SK-N-SH (cell line): ENCODE results near the gene CASK. TPM values are rescaled to one million over a fixed set of nuclear protein-coding genes. Genes with fewer than 3 reads are reported as not detected.

Experiments used
- CTCF ChIA-PET: fragments of 300-600, 350-600 bp; formaldehyde crosslinking; extraction: SDS; loops from one replicate; lab custom pipeline; 2021; lab: Yijun Ruan, JAX
- POLR2A ChIA-PET: fragments of 350-600 bp; sonication (Branson Sonifier 250); formaldehyde crosslinking; extraction: SDS; loops from one replicate; lab custom pipeline; 2020; ENCODE audit warnings: antibody characterized with exemption, inconsistent platforms; lab: Yijun Ruan, JAX
- DNase-seq: peaks from one replicate; pipeline ENCODE4 v3.0.0; 2012
- H2AFZ ChIP-seq: fragments of 200-600 bp; sonication (generic); 2 replicates; pipeline ENCODE4 v1.8.1; 2016; ENCODE audit warnings: antibody characterized with exemption, mild to moderate bottlenecking, low read depth
- H3F3A ChIP-seq: fragments of 200-600 bp; sonication (generic); replicated peaks from 2 replicates; pipeline ENCODE3; 2016; ENCODE audit warnings: antibody characterized with exemption, mild to moderate bottlenecking; ENCODE audit not compliant: insufficient read depth
- H3K27ac ChIP-seq, 2 experiments: fragments of 200-500 bp in 1 of 2; fragments of 200-600 bp in 1 of 2; sonication (Bioruptor generic) in 1 of 2; sonication (generic), shearing (Covaris generic) in 1 of 2; 2 replicates each; pipeline versions ENCODE4 v1.5.1 to v1.6.1; 2014 to 2016; ENCODE audit warnings: low read depth in 2 of 2, inconsistent platforms in 1 of 2, low read length in 1 of 2, mild to moderate bottlenecking in 1 of 2, mixed read lengths in 1 of 2
- H3K27me3 ChIP-seq: fragments of 200-600 bp; sonication (generic), shearing (Covaris generic); 2 replicates; pipeline ENCODE4 v1.6.1; 2016; ENCODE audit warnings: mixed run types; ENCODE audit not compliant: insufficient read depth
- H3K36me3 ChIP-seq, 2 experiments: fragments of 200-500 bp in 1 of 2; fragments of 200-600 bp in 1 of 2; sonication (Bioruptor generic) in 1 of 2; sonication (generic) in 1 of 2; replicated peaks in 1 of 2; 2 replicates each; pipeline versions ENCODE3 to v1.5.1; 2014 to 2016; ENCODE audit warnings: low read length in 1 of 2, mild to moderate bottlenecking in 1 of 2; ENCODE audit not compliant: insufficient read depth in 2 of 2, control insufficient read depth in 1 of 2
- H3K4me1 ChIP-seq, 2 experiments: fragments of 200-500 bp in 1 of 2; fragments of 200-600 bp in 1 of 2; sonication (Bioruptor generic) in 1 of 2; sonication (generic), shearing (Covaris generic) in 1 of 2; 2 replicates each; pipeline versions ENCODE4 v1.5.1 to v1.6.1; 2014 to 2016; ENCODE audit warnings: low read depth in 1 of 2, low read length in 1 of 2, mixed run types in 1 of 2; ENCODE audit not compliant: insufficient read depth in 2 of 2, control insufficient read depth in 1 of 2
- H3K4me2 ChIP-seq: fragments of 200-600 bp; sonication (generic), shearing (Covaris generic); 2 replicates; pipeline ENCODE4 v1.6.1; 2017; ENCODE audit warnings: mixed run types
- H3K4me3 ChIP-seq, 2 experiments: fragments of 200-500 bp in 1 of 2; fragments of 200-600 bp in 1 of 2; sonication (Bioruptor generic) in 1 of 2; sonication (generic), shearing (Covaris generic) in 1 of 2; 2 replicates each; pipeline versions ENCODE4 v1.5.1 to v1.8.1; 2014 to 2016; ENCODE audit warnings: low read depth in 2 of 2, inconsistent platforms in 1 of 2, low read length in 1 of 2, mild to moderate bottlenecking in 1 of 2, mixed read lengths in 1 of 2, moderate library complexity in 1 of 2
- H3K79me2 ChIP-seq: fragments of 200-600 bp; sonication (generic); 2 replicates; pipeline ENCODE4 v1.8.1; 2017; ENCODE audit warnings: mild to moderate bottlenecking; ENCODE audit not compliant: insufficient read depth
- H3K9ac ChIP-seq: fragments of 200-600 bp; sonication (generic); 2 replicates; pipeline ENCODE4 v1.6.1; 2017; ENCODE audit warnings: mixed run types
- H3K9me2 ChIP-seq: fragments of 200-600 bp; sonication (generic); 2 replicates; pipeline ENCODE4 v1.6.1; 2017; ENCODE audit warnings: mixed run types
- H3K9me3 ChIP-seq: fragments of 200-600 bp; sonication (generic); 2 replicates; pipeline ENCODE4 v1.6.1; 2017; ENCODE audit warnings: mixed run types, mild to moderate bottlenecking, moderate library complexity
- H4K20me1 ChIP-seq: fragments of 200-600 bp; sonication (generic); 2 replicates; pipeline ENCODE4 v1.6.1; 2017; ENCODE audit warnings: mild to moderate bottlenecking, mixed run types; ENCODE audit not compliant: insufficient read depth
- CHD2 ChIP-seq: fragments of 150-350 bp; IDR thresholded peaks from 2 replicates; pipeline ENCODE4 v1.6.1; 2018; ENCODE audit warnings: low read length; ENCODE audit not compliant: partially characterized antibody
- CTCF ChIP-seq: fragments of 200-600 bp; sonication (generic); IDR thresholded peaks from 2 replicates; pipeline ENCODE4 v1.6.1; 2017; ENCODE audit warnings: antibody characterized with exemption, mild to moderate bottlenecking, moderate library complexity
- ELF1 ChIP-seq: IDR thresholded peaks from 2 replicates; pipeline ENCODE4 v1.4.0; 2012
- EP300 ChIP-seq, 2 experiments: IDR thresholded peaks; 2 replicates each; pipeline versions ENCODE4 v1.4.0 to v1.6.1; 2012; ENCODE audit warnings: borderline replicate concordance in 1 of 2, low read depth in 1 of 2, low read length in 1 of 2
- FOSL2 ChIP-seq: IDR thresholded peaks from 2 replicates; pipeline ENCODE4 v1.4.0; 2012; ENCODE audit warnings: low read depth, mild to moderate bottlenecking, moderate library complexity, borderline replicate concordance
- MXI1 ChIP-seq: IDR thresholded peaks from 2 replicates; pipeline ENCODE4 v1.6.1; 2012; ENCODE audit warnings: mild to moderate bottlenecking, low read depth, low read length, improper control_type of control experiment
- NFIC ChIP-seq: IDR thresholded peaks from 2 replicates; pipeline ENCODE4 v1.4.0; 2012; ENCODE audit warnings: borderline replicate concordance
- PBX3 ChIP-seq: IDR thresholded peaks from 2 replicates; pipeline ENCODE4; 2012
- POLR2AphosphoS5 ChIP-seq: IDR thresholded peaks from 2 replicates; pipeline ENCODE4 v1.6.1; 2012; ENCODE audit warnings: low read depth, low read length
- RAD21 ChIP-seq: IDR thresholded peaks from 2 replicates; pipeline ENCODE4 v1.6.1; 2012; ENCODE audit warnings: mild to moderate bottlenecking, low read length
- RCOR1 ChIP-seq: fragments of 150-350 bp; IDR thresholded peaks from 2 replicates; pipeline ENCODE4 v1.6.1; 2017; ENCODE audit warnings: antibody characterized with exemption, low read length
- REST ChIP-seq: IDR thresholded peaks from 2 replicates; pipeline ENCODE4 v1.6.1; 2012; ENCODE audit warnings: mild to moderate bottlenecking, low read depth, low read length, moderate library complexity
- RXRA ChIP-seq: IDR thresholded peaks from 2 replicates; pipeline ENCODE4 v1.4.0; 2012; ENCODE audit warnings: low read depth, mild to moderate bottlenecking, borderline replicate concordance
- TCF12 ChIP-seq: IDR thresholded peaks from 2 replicates; pipeline ENCODE4 v1.4.0; 2012
- TEAD4 ChIP-seq: IDR thresholded peaks from 2 replicates; pipeline ENCODE4 v1.4.0; 2012; ENCODE audit warnings: mild to moderate bottlenecking, borderline replicate concordance; ENCODE audit not compliant: insufficient read depth
- WGBS: methylation state at CpG from one replicate; pipeline ENCODE4 v1.1.6; 2017; ENCODE audit warnings: low lambda C conversion rate; 5-methylcytosine and 5-hydroxymethylcytosine counted together
- polyA plus RNA-seq, 3 experiments: library from polyadenylated mRNA; depleted of rRNA; stranded (reverse); fragments of >200 nt; gene quantifications; 2 replicates each; pipeline ENCODE4 v1.2.3, GENCODE V29; 2012

The CASK gene
- polyA plus RNA-seq, 1 of the 3 experiments (the other 2 are of a cell fraction), result 7.0 TPM

GRCh38 chrX:41548411-41548810 lies 374.9 kb downstream of the CASK start:
- POLR2A ChIA-PET, result no interaction called here

More at GRCh38 chrX:41548411-41548810, 374.9 kb downstream of the CASK start:
- 47% methylated on average over 4 of the region's 4 CpGs for WGBS
- Histone ChIP-seq H3K9ac (no peak overlapping the region), H2AFZ (no peak overlapping the region), H3K27me3 (no peaks in the 10 kb centered on the region; the same call in 1 of the 2 replicates), H4K20me1 (no peaks in the 10 kb centered on the region), H3K4me2 (no peak overlapping the region), H3K27ac (no peak overlapping the region), H3K79me2 (no peaks in the 10 kb centered on the region), H3K36me3 (no peaks in the 10 kb centered on the region), H3F3A (no peaks in the 10 kb centered on the region), H3K4me3 (no peak overlapping the region), H3K9me3 (no peaks in the 10 kb centered on the region), H3K4me1 (no peaks in the 10 kb centered on the region), H3K9me2 (no peaks in the 10 kb centered on the region)
- CTCF ChIA-PET, result no interaction called here
- TF ChIP-seq REST (no peak), TCF12 (no peak), RCOR1 (no peak), EP300 (IDR thresholded peaks at IDR 0.05; ENCODE audit: borderline replicate concordance in 1 of 2, low read depth in 1 of 2, low read length in 1 of 2) (no peak), NFIC (no peak), POLR2AphosphoS5 (no peak), MXI1 (no peak), RAD21 (no peak), PBX3 (no peak), ELF1 (no peak), CHD2 (no peak), FOSL2 (no peak), RXRA (no peak), CTCF (no peak), TEAD4 (no peak)
- DNase-seq, result no peak
